Heart right ventricle (tissue), 16 donors: ENCODE results near the gene APC2. TPM values are rescaled to one million over a fixed set of nuclear protein-coding genes. Genes with fewer than 3 reads are reported as not detected.

Experiments
- ATAC-seq, 8 donors: fragments of 200-7000 bp; cut with Tn5 transposase; one replicate each; pipeline ENCODE4 v1.9.1; 2020; ENCODE audit warnings: mild to moderate bottlenecking in 8 of 8, moderate library complexity in 8 of 8, moderate number of reproducible peaks in 1 of 8
- DNase-seq, 2 donors: peaks; one replicate each; pipeline ENCODE4 v3.0.0-alpha.2; 2020
- H3K27ac ChIP-seq, 10 donors: fragments of 200-600 bp; sonication (generic) in 2 of 10; one replicate each; pipeline versions ENCODE4 v1.5.0 to v1.8.0; 2020 to 2022; ENCODE audit warnings: mild to moderate bottlenecking in 3 of 10
- H3K27me3 ChIP-seq, 7 donors: fragments of 200-600 bp; one replicate each; pipeline ENCODE4 v1.8.0; 2021 to 2022; ENCODE audit warnings: mild to moderate bottlenecking in 2 of 7
- H3K36me3 ChIP-seq, 9 donors: fragments of 200-600 bp; sonication (generic) in 1 of 9; one replicate each; pipeline versions ENCODE4 v1.5.0 to v1.8.0; 2020 to 2022; ENCODE audit warnings: mild to moderate bottlenecking in 2 of 9
- H3K4me1 ChIP-seq, 9 donors: fragments of 200-600 bp; sonication (generic) in 1 of 9; one replicate each; pipeline versions ENCODE4 v1.5.0 to v1.8.0; 2020 to 2022; ENCODE audit warnings: mild to moderate bottlenecking in 4 of 9
- H3K4me3 ChIP-seq, 10 donors: fragments of 200-600 bp; sonication (generic) in 2 of 10; one replicate each; pipeline versions ENCODE4 v1.5.0 to v1.8.0; 2020 to 2022; ENCODE audit warnings: mild to moderate bottlenecking in 7 of 10, moderate library complexity in 2 of 10
- H3K9me3 ChIP-seq, 11 donors: fragments of 200-600 bp in 10 of 11; sonication (generic) in 2 of 11; one replicate each; pipeline versions ENCODE4 v1.5.0 to v1.8.0; 2013 to 2022; ENCODE audit warnings: mild to moderate bottlenecking in 2 of 11, control low read depth in 1 of 11, moderate library complexity in 1 of 11
- WGBS, 2 donors: extraction: QIAGEN DNeasy Blood & Tissue Kit; methylation state at CpG; one replicate each; pipeline ENCODE4 v1.1.7; 2013; ENCODE audit warnings: inconsistent platforms in 1 of 2; 5-methylcytosine and 5-hydroxymethylcytosine counted together
- intact Hi-C, 10 donors: fragments of 100-400 bp; cut with DNase I; formaldehyde crosslinking; loops; one replicate each; pipeline versions ENCODE4 v1.11.1 to v1.14.2; 2022
- polyA plus RNA-seq, 2 donors: library from polyadenylated mRNA; stranded (reverse); fragments of 200-250 nt; gene quantifications; one replicate each; pipeline ENCODE4 v1.2.3, GENCODE V29; 2013
- total RNA-seq, 10 donors: library from RNA; stranded (reverse); fragmentation: NEBNext Ultra II Directional in 3 of 10; extraction: Animal tissue kit (Norgen Biotek cat#: 25700) in 3 of 10; gene quantifications; one replicate each; pipeline versions ENCODE4 v1.2.1 to v1.2.4, GENCODE V29; 2021 to 2023
- TF ChIP-seq, protein P1 (sequence below), 9 donors: fragments of 200-600 bp; sonication (generic) in 2 of 9; IDR thresholded peaks; one replicate each; pipeline versions ENCODE4 v1.5.0 to v1.8.0; 2021 to 2022; ENCODE audit warnings: antibody characterized with exemption in 9 of 9, mild to moderate bottlenecking in 5 of 9, moderate library complexity in 1 of 9
- donor health status: Arrhythmogenic right ventricular cardiomyopathy.
- donor health status: ischemic (EF 13 %, LVEDD 7.1; RV severe dilation, severe dysfunction).
- donor health status: healthy with polysubstance abuse.
- donor health status: DM: no; HTN: yes; CAD: no.
- donor health status: DM: no; HTN: no; CAD: no.
- donor health status: ischemic (EF 25% LVEDD 6.9; RV normal size, moderate dysfunction).
- donor health status: ischemic (EF 25% LVEDD 5.7; RV mildly dilated, moderate dysfunction).
- donor health status: healthy.
- donor health status: DM: yes; HTN: yes; CAD: no.
- donor health status: Ischemic cardiomyopathy.
- donor health status: ischemic (EF 35%, LVEDD 5.7; RV mildly dilated, moderate dysfunction).
- donor health status: nonischemic (EF 11% LVEDD 7.7; RV severe dilation, severe dysfunction).
- donor health status: DM: yes; HTN: yes; CAD: no.
- donor health status: PGD.
- donor health status: ischemic (EF 29% LVEDD 5.4; RV normal size, mild dysfunction).
- donor health status: nonischemic (EF 23%, LVEDD 6.1; RV moderate dilation, normal function).

APC2 gene
- total and polyA plus RNA-seq, 12 donors, result 0.02 to 0.23 (median 0.09) TPM; not detected in 1

DNA sequence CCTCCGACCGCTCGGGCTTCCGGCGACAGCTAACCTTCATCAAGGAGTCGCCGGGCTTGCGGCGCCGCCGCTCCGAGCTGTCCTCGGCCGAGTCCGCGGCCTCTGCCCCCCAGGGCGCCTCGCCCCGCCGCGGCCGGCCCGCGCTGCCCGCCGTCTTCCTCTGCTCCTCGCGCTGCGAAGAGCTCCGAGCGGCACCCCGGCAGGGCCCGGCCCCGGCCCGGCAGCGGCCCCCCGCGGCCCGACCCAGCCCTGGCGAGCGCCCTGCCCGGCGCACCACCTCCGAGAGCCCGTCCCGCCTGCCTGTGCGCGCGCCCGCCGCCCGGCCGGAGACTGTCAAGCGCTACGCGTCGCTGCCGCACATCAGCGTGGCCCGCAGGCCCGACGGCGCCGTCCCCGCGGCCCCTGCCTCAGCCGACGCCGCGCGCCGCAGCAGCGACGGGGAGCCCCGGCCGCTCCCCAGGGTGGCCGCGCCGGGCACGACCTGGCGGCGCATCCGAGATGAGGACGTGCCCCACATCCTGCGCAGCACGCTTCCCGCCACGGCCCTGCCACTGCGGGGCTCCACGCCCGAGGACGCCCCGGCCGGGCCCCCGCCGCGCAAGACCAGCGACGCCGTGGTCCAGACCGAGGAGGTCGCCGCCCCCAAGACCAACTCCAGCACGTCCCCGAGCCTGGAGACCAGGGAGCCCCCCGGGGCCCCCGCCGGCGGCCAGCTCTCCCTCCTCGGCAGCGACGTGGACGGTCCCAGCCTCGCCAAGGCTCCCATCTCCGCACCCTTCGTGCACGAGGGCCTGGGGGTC is 19.5 kb downstream of the APC2 start:
- TF ChIP-seq, protein P1, sequence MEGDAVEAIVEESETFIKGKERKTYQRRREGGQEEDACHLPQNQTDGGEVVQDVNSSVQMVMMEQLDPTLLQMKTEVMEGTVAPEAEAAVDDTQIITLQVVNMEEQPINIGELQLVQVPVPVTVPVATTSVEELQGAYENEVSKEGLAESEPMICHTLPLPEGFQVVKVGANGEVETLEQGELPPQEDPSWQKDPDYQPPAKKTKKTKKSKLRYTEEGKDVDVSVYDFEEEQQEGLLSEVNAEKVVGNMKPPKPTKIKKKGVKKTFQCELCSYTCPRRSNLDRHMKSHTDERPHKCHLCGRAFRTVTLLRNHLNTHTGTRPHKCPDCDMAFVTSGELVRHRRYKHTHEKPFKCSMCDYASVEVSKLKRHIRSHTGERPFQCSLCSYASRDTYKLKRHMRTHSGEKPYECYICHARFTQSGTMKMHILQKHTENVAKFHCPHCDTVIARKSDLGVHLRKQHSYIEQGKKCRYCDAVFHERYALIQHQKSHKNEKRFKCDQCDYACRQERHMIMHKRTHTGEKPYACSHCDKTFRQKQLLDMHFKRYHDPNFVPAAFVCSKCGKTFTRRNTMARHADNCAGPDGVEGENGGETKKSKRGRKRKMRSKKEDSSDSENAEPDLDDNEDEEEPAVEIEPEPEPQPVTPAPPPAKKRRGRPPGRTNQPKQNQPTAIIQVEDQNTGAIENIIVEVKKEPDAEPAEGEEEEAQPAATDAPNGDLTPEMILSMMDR (IDR thresholded peaks at IDR 0.05), result no peak
- peak overlapping the region in 3 of 10 donors; percentile 19 to 58 (median 26) for H3K27ac ChIP-seq
- 2% methylated on average over 66 to 117 of the region's 117 CpGs for WGBS, 2 donors

DNA sequence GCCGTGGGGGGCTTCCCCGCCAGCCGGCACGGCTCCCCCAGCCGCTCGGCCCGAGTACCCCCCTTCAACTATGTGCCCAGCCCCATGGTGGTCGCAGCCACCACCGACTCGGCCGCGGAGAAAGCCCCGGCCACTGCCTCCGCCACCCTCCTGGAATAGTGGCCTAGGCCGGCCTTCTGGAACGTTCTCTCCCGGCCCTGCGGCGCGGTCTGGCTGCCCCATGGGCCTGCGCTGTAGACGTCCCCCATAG is 20.1 kb downstream of the APC2 start:
- Histone ChIP-seq H3K9me3 (no peaks in the 10 kb centered on the region), H3K4me3 (peak overlapping the region; percentile 25 to 72 (median 56)), H3K27ac (peak overlapping the region in 3 of 10 donors; percentile 19 to 58 (median 26)), H3K4me1 (peaks cover 42 to 84% (median 64%) of the 10 kb centered on the region in 9 donors), H3K36me3 (peaks cover 0 to 7% (median 0%) of the 10 kb centered on the region in 9 donors), H3K27me3 (peaks cover 36 to 87% (median 68%) of the 10 kb centered on the region in 7 donors)
- TF ChIP-seq, protein P1 (IDR thresholded peaks at IDR 0.05), result no peak
- peak in 4 of 8 donors; percentile 3 to 7 (median 5) for ATAC-seq
- 3 to 5% methylated on average over 15 to 22 of the region's 22 CpGs for WGBS, 2 donors
- intact Hi-C loops, result no loop called here
- no peak for DNase-seq

More for the DNA sequence above, 19.5 kb downstream of the APC2 start:
- H3K27me3 ChIP-seq, result peaks cover 36 to 93% (median 69%) of the 10 kb centered on the region in 7 donors
- no peaks in the 10 kb centered on the region for H3K9me3 ChIP-seq
- ATAC-seq (no peak), DNase-seq (peak in 1 of 2 donors; percentile 18)
- peak overlapping the region; percentile 25 to 72 (median 56) for H3K4me3 ChIP-seq
- intact Hi-C loops, result loop anchor here in 2 of 10 donors (10.0 kb wide), 1 partner anchor 45 kb away; the partner anchor contains the start of gene ADAMTSL5 (in 2 of the 2)
- peaks cover 40 to 79% (median 64%) of the 10 kb centered on the region in 9 donors for H3K4me1 ChIP-seq
- H3K36me3 ChIP-seq, result peaks cover 0 to 2% (median 0%) of the 10 kb centered on the region in 9 donors

DNA sequence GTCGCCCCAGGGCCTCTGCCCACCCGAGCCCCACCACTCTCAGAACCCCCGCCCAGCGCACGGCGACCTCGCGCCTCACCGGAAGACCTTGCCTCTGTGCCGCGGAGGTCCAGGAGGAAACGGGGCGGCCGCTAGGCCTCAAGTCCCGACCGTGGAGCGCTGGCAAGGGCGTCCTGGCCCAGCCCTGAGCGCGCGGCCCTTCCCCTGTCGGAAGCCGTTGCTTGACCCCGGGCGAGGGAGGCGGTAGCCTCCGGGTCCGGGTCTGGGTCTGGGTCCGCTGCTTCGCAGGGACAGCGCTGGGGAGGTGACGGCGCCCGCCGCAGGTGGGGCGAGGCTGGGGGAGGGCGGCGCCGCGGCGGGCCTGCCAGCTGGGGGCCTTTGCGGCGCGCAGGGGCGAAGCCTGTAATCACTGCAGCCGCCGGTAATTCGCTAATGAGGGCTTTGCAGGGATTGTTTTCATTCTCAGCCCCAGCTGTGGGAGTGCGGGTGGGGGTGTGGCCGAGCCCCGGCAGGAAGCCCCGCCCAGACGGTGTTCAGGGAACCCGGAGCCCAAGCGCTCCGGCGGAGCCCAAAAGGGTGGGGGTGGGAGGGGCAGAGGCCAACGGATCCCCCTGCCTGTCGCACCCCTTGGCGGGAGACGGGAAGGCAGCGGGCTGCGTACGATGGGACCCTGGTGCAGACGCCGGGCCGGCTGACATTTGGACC is 20.5 kb downstream of the APC2 start:
- Histone ChIP-seq H3K27ac (peak overlapping the region in 3 of 10 donors; percentile 19 to 58 (median 26)), H3K27me3 (peaks cover 36 to 83% (median 64%) of the 10 kb centered on the region in 7 donors), H3K36me3 (peaks cover 0 to 12% (median 0%) of the 10 kb centered on the region in 9 donors), H3K4me3 (peak overlapping the region; percentile 25 to 72 (median 56)), H3K9me3 (no peaks in the 10 kb centered on the region), H3K4me1 (peaks cover 42 to 80% (median 62%) of the 10 kb centered on the region in 9 donors)
- TF ChIP-seq, protein P1 (IDR thresholded peaks at IDR 0.05), result no peak
- peak; percentile 2 to 57 (median 44) for ATAC-seq
- 1% methylated on average over 67 of the region's 67 CpGs for WGBS, 2 donors
- intact Hi-C loops, result no loop called here
- DNase-seq, result peak; percentile 47 to 59

DNA sequence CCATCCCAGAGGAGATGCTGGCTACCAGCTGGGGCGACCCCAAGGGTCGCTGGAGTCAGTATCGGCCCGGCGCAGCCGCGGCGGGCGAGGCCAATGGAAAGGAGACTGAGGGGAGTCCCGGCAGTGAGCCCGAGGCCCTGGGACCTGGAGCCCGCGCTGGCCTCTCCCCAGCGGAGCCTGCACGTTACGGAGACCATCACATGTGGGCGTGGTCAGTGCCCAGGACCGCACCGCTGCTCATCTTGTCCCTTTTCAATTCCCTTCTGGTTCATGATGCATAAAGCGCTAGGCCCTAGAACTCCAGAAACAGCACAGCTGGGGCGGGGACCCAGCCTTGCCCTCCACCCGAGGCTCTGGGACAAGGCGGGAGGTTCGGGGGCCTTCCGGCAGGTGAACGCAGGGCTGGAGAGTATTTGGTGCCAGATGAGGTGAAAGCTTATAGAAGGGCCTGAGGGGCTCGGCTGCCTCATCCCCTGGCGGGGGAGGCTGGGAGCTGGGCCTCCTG is 21.1 kb downstream of the APC2 start:
- peak in 3 of 8 donors; percentile 19 to 31 (median 24) for ATAC-seq

More for the DNA sequence above, 21.1 kb downstream of the APC2 start:
- peak in 1 of 2 donors; percentile 23 for DNase-seq
- H3K9me3 ChIP-seq, result no peaks in the 10 kb centered on the region
- intact Hi-C loops, result no loop called here
- H3K36me3 ChIP-seq, result peaks cover 0 to 18% (median 0%) of the 10 kb centered on the region in 9 donors
- 8 to 9% methylated on average over 24 to 28 of the region's 28 CpGs for WGBS, 2 donors
- H3K4me1 ChIP-seq, result peaks cover 42 to 74% (median 56%) of the 10 kb centered on the region in 9 donors
- H3K27ac ChIP-seq, result no peak overlapping the region
- peak overlapping the region; percentile 25 to 72 (median 56) for H3K4me3 ChIP-seq
- H3K27me3 ChIP-seq, result peaks cover 34 to 76% (median 61%) of the 10 kb centered on the region in 7 donors
- TF ChIP-seq, protein P1 (IDR thresholded peaks at IDR 0.05), result peak in 1 of 9 donors; percentile 16
